ENCODE data around the gene ARL16. TPM values are rescaled to one million over a fixed set of nuclear protein-coding genes. Genes with fewer than 3 reads are reported as not detected.

The ARL16 gene
- total and polyA plus RNA-seq, 2 of the 8 experiments (the other 6 are each of a cell fraction or from before 2014, with no cell fraction given): 37.0 to 60.8 TPM

GRCh38 chr17:81713004-81713555, 29.5 kb upstream of the ARL16 start (continued):
- TF ChIP-seq, protein P1, sequence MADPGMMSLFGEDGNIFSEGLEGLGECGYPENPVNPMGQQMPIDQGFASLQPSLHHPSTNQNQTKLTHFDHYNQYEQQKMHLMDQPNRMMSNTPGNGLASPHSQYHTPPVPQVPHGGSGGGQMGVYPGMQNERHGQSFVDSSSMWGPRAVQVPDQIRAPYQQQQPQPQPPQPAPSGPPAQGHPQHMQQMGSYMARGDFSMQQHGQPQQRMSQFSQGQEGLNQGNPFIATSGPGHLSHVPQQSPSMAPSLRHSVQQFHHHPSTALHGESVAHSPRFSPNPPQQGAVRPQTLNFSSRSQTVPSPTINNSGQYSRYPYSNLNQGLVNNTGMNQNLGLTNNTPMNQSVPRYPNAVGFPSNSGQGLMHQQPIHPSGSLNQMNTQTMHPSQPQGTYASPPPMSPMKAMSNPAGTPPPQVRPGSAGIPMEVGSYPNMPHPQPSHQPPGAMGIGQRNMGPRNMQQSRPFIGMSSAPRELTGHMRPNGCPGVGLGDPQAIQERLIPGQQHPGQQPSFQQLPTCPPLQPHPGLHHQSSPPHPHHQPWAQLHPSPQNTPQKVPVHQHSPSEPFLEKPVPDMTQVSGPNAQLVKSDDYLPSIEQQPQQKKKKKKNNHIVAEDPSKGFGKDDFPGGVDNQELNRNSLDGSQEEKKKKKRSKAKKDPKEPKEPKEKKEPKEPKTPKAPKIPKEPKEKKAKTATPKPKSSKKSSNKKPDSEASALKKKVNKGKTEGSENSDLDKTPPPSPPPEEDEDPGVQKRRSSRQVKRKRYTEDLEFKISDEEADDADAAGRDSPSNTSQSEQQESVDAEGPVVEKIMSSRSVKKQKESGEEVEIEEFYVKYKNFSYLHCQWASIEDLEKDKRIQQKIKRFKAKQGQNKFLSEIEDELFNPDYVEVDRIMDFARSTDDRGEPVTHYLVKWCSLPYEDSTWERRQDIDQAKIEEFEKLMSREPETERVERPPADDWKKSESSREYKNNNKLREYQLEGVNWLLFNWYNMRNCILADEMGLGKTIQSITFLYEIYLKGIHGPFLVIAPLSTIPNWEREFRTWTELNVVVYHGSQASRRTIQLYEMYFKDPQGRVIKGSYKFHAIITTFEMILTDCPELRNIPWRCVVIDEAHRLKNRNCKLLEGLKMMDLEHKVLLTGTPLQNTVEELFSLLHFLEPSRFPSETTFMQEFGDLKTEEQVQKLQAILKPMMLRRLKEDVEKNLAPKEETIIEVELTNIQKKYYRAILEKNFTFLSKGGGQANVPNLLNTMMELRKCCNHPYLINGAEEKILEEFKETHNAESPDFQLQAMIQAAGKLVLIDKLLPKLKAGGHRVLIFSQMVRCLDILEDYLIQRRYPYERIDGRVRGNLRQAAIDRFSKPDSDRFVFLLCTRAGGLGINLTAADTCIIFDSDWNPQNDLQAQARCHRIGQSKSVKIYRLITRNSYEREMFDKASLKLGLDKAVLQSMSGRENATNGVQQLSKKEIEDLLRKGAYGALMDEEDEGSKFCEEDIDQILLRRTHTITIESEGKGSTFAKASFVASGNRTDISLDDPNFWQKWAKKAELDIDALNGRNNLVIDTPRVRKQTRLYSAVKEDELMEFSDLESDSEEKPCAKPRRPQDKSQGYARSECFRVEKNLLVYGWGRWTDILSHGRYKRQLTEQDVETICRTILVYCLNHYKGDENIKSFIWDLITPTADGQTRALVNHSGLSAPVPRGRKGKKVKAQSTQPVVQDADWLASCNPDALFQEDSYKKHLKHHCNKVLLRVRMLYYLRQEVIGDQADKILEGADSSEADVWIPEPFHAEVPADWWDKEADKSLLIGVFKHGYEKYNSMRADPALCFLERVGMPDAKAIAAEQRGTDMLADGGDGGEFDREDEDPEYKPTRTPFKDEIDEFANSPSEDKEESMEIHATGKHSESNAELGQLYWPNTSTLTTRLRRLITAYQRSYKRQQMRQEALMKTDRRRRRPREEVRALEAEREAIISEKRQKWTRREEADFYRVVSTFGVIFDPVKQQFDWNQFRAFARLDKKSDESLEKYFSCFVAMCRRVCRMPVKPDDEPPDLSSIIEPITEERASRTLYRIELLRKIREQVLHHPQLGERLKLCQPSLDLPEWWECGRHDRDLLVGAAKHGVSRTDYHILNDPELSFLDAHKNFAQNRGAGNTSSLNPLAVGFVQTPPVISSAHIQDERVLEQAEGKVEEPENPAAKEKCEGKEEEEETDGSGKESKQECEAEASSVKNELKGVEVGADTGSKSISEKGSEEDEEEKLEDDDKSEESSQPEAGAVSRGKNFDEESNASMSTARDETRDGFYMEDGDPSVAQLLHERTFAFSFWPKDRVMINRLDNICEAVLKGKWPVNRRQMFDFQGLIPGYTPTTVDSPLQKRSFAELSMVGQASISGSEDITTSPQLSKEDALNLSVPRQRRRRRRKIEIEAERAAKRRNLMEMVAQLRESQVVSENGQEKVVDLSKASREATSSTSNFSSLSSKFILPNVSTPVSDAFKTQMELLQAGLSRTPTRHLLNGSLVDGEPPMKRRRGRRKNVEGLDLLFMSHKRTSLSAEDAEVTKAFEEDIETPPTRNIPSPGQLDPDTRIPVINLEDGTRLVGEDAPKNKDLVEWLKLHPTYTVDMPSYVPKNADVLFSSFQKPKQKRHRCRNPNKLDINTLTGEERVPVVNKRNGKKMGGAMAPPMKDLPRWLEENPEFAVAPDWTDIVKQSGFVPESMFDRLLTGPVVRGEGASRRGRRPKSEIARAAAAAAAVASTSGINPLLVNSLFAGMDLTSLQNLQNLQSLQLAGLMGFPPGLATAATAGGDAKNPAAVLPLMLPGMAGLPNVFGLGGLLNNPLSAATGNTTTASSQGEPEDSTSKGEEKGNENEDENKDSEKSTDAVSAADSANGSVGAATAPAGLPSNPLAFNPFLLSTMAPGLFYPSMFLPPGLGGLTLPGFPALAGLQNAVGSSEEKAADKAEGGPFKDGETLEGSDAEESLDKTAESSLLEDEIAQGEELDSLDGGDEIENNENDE (IDR thresholded peaks at IDR 0.05; ENCODE audit: insufficient replicate concordance, low read length): no peak
- TF ChIP-seq HDAC2 (IDR thresholded peaks at IDR 0.05; ENCODE audit: borderline replicate concordance in 1 of 2, low read depth in 2 of 2, low read length in 2 of 2) (no peak), RXRA (IDR thresholded peaks at IDR 0.05; ENCODE audit: insufficient read depth, low read depth, low read length) (no peak), SRF (IDR thresholded peaks at IDR 0.05; ENCODE audit: low read depth, low read length) (no peak), MAFK (IDR thresholded peaks at IDR 0.05; ENCODE audit: low read depth, low read length) (no peak), RNF2 (IDR thresholded peaks at IDR 0.05; ENCODE audit: borderline replicate concordance, low read depth, low read length, missing control alignments, poor library complexity, severe bottlenecking) (no peak), POU5F1 (IDR thresholded peaks at IDR 0.05; ENCODE audit: low read depth, low read length) (no peak), SUZ12 (IDR thresholded peaks at IDR 0.05; ENCODE audit: low read length) (no peak), KDM5A (IDR thresholded peaks at IDR 0.05; ENCODE audit: low read length) (no peak)
